ENCODE results near the gene AKAP8L. TPM values are rescaled to one million over a fixed set of nuclear protein-coding genes. Genes with fewer than 3 reads are reported as not detected.

Gene AKAP8L
- total RNA-seq, 1 donor from 2014 or later: 33.0 TPM

DNA sequence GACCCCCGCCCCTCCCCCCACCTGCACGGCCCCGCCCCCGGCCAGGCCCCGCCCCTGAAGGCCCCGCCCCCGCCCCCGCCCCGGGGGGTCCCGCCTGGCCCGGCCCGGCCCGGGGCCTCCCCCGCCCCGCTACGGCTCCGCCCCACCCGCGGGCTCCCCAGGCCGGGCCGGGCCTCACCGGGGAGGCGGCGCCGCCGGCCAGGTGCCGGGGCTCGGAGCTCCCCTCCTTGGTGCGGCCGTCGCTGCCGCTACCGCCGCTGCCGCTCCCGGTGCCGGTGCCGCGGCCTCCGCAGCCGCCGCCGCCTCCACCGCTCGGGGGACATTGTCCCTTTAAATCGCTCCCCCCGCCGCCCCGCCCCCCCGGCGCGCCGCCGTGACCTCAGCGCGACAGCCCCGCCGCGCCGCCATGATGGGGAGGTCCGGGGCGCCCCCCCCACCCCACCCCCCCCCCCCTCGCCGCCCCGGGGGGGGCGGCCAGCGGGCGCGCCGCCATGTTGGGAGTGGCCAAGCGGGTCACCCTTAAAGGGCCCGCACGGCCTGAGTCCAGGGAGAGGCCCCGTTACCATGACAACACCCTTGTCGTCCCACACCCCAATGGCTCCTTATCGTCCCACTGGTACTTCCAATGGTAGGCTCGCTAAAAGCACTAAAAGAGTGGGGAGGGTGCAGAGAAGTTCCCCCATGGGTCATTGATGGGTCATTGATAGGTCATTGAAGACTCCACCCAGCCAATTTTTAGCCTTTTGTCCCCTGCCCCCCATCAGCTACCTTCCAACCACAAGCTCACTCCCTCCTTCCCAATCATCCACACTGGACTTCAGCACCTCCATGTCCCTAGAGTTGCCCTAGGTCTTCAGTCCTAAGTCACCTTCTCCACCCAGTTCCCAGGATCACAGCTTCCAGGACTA is 31.1 kb upstream of the AKAP8L start, which contains the start of gene WIZ:
TSS of gene WIZ (minus strand) at position 337 of the 908 bp plus-strand sequence. CDS start 1,649 bp downstream, outside the sequence.
- peak in 1 of 2 donors; percentile 75 for DNase-seq (ENCODE audit: low read depth in 2 of 2)

DNA sequence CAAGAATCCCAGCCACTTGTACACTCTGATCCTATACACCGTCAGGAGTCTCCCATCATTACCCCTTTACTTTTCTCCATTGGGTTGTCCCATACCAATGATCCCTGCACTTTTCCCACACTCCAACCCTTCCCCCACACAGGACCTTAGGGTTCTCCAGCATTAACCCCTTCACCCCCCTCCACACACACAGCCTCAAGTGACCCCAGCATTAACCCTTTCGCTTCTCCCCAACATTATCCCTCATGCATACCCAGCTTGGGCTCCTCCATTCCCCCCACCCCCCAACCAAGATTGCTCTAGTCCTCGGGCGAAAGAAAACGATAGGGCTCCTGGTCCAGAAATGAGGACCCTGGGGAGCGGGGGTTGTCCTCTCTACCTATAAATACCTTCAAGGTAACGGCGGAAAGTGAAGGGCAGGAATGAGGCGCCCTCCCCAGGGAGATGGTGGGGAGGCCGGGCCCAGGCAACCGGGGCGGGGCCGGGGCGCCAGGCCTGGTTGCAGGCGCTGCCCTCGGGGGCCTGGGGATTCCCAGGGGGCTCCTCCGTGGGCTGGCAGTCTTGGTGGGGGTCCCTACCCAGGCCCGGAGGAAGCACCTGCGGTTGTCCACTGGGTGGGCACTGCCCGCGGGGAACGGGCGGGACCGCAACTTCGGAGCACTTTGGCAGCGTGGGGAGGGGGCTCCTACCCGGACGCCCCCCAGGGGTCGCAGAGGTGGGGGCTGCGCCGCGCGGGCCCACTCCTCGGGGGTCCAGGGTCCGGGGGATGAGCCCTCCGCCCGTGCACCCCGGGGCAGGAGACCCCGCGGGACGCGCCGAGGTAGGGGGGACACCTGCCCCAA is 30.2 kb upstream of the AKAP8L start:
- peak in 1 of 2 donors; percentile 29 for DNase-seq (ENCODE audit: low read depth in 2 of 2)

DNA sequence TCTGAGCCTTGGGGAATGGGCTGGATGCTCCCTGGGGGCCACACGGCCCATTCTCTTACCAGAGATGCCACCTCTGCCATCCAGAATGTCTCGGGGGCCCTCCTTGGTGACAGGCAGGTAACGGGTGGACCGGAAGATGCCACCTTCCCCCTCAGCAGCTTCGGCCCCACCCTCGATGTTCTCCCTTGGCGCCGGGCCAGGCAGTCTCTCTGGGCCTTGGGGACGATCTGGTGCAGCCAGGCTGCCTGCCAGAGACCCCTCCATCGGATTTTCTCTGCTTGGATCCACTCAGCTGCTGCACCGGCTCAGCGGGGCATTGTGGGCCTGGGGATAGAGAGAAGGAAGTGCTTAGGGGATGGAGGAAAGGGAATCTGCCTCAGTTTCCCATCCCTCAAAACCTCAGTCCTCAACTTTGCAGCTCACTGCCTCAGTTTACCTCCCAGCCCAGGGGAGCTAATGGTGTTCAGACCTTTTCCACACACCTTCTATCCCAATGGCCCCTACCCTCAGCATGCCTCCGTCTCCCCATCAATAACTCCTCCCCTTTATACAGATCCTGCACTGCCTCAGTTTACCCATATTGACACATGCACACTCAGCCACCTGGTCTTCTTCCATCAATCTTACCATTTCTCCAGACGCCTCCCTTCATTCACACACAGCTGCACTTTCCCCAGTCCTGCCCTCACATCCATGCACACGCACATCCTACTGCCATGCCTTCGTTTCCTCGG is 29.4 kb upstream of the AKAP8L start:
- no peak for DNase-seq (ENCODE audit: low read depth in 2 of 2)

DNA sequence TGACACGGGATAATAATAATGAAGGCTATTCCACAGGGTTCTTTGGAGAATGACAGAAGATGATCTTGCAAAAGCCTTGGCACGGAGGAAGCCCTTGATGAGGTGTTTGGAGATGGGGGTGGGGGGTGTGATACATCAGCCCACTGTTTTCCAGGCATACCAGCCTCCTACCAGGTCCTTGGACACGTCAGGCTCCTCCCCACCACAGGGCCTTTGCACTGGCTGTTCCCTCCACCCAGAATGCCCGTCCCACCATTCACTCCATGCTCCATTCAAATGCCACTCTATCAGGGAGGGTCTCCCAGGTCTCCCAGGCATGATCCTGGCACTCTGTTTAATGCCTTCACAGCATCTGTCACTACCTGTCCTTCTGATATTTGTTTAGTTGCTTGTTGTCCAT is 28.3 kb upstream of the AKAP8L start:
- no peak for DNase-seq (ENCODE audit: low read depth in 2 of 2)

DNA sequence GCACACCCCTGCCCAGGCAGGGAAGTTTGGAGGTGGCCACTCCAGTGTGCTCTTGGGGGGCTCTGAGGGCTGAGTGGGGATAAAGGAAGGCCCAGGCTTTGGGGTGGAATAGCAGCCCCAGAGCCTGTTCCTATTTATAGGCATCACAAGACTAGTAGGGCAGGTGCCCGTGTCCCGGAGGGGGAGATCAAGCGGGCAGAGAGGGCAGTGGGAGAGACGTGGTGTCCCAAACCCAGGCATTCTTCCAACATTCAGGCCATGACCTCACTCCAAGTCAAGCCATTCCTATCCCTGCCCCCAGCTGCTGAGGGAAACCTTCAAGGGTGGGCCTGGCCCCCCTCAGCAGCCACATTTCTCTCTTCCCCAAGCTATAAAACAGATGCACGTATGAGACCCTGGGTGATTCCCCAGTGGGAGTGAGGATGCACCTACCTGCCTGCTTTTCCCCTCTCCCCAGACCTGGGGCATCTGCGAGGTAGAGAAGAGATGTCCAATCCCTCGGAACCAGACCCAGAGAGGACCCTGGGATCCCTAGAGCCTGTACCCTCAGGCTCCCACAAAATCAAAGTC is 27.1 kb upstream of the AKAP8L start:
- DNase-seq (ENCODE audit: low read depth in 2 of 2): no peak

DNA sequence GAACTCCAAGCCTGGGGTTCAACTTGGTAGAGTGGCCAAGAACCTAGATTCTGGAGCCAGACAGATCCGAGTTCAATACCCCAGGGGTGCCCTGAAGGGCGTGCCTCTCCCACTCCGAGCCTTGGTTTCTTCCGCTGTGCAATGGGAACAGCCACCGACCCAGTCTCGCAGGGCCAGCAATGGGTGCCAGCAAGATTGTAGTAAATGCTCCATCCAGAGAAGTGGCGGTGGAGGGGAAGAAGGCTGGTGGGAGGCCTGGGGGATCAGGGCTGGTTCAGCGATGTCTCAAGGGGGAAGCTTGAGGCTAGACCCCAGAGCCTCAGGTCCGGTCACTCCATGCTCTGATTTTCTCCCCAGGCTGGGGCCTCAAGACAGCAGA is 26.4 kb upstream of the AKAP8L start:
- DNase-seq (ENCODE audit: low read depth in 2 of 2): no peak

DNA sequence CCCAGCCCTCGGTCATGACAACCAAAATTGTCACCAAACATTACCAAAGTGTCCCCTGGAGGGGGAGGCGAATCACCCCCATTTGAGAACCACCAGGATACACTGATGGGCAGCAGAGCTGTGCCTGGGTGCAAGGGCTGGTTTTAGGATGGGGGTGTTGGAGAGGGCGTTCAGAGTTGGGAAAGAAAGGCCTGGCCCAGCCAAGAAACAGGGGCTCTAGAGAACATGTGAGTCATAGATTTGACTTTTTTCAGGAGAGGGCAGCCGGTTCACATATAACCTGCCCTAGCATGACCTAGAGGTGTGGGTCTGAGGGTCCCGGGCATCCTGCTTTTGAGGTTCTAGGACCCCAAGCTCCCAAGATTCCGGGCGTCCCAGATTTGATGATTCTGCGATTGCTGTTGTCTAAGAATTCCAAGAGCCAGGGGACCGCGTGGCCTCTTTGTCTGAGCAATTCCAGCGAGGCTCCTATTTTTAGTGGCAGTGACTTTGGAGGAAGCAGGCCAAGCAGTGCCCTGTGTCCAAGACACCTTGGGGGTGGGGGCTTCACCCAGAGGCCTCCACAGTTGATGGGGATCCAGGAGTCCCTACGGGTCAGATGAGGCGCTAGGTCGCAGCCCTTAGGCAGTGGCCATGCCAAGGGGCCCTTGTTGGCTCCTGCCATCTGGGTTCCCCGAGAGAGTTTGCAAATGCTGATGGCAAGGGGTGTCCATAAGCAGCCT is 25.9 kb upstream of the AKAP8L start:
- DNase-seq (ENCODE audit: low read depth in 2 of 2): no peak

DNA sequence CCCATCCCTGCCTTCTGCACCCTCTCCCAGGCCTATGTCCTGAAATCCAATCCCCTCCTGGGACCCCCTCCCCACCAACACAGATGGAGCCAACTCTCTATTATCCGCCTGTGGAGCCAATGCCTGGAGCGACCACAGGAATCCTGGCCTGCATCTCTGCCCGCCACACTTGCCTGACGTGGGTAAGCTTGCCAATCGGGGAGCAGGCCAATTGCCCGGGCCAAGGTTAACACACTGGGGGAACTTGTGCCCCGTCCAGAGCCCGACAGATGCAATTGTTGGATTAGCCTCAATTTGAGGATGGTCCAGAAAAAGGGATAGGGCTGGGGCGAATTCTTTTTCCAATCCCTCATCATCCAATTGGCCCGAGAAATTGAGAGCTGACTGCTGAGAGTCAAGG is 25.1 kb upstream of the AKAP8L start:
- DNase-seq (ENCODE audit: low read depth in 2 of 2): no peak

DNA sequence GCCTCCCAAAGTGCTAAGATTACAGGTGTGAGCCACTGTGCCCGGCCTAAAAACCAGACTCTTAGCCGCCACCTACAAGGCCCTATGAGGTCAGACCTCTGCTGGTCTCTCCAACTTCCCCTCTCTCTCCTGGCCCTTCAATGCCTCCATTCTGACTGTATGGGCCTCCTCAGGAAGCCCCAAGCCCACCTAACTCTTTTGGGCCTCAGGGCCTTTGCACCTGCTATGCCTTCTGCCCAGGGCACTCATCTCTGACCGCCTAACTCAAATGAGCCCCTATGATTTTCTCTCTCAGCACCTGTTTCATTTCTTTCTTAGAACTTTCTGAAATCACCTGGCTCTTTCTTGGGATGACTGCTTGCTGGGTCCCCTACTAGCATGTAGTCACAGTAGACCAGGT is 24.5 kb upstream of the AKAP8L start:
- DNase-seq (ENCODE audit: low read depth in 2 of 2): no peak

DNA sequence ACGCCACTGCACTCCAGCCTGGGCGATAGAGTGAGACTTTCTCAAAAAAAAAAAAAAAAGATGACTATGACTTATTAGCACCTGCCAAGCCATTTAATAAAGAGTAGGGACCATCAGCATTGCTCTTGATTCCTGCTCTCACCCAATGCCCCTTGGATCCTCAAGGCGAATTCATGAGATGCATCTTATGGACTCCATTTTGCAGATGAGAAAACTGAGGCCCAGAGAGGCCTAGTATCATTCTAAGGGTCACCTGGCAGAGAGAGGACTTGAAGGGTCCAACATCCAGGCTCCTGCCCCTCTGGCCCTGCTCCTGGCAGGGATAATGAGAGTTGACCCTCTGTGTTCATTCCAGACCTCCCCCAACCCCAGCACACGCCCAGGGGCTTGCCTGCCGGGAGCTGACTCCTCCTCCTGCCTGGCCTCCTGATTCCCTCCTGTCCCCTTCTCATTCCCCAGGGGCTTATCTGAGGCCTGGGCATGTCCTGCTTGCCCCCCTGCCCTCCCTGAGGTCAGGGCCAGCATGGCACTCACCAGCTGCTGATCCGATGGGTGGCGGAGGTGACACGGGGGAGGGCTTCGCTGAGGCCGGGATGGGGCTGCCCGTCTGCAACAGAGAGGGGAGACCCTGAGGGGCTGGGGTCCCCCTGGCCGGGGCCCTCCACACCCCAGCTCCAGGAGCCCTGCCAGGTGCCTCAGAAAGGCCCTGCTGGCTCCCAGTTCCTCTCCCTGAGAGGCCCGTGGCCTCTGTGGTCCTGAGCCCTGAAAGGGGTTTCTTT is 23.5 kb upstream of the AKAP8L start:
- DNase-seq (ENCODE audit: low read depth in 2 of 2): no peak

DNA sequence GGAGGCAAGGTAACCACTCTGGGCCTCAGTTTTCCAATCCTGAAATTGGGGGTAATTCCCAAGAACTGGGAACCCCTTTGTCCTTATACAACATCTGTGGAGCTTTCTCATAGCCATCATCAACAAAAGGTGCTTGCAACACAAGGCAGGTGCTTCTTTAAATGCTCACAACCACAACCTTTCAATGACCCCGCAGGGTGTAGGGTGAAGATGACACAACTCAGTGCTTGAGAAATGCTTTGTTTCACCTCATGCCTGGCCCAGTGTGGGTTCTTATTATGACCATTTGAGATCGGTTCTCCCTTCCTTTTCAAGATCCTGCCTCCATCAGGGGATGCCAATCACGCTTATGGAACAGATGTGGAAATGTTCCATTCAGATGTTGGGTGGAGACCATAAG is 22.5 kb upstream of the AKAP8L start:
- DNase-seq (ENCODE audit: low read depth in 2 of 2): no peak

DNA sequence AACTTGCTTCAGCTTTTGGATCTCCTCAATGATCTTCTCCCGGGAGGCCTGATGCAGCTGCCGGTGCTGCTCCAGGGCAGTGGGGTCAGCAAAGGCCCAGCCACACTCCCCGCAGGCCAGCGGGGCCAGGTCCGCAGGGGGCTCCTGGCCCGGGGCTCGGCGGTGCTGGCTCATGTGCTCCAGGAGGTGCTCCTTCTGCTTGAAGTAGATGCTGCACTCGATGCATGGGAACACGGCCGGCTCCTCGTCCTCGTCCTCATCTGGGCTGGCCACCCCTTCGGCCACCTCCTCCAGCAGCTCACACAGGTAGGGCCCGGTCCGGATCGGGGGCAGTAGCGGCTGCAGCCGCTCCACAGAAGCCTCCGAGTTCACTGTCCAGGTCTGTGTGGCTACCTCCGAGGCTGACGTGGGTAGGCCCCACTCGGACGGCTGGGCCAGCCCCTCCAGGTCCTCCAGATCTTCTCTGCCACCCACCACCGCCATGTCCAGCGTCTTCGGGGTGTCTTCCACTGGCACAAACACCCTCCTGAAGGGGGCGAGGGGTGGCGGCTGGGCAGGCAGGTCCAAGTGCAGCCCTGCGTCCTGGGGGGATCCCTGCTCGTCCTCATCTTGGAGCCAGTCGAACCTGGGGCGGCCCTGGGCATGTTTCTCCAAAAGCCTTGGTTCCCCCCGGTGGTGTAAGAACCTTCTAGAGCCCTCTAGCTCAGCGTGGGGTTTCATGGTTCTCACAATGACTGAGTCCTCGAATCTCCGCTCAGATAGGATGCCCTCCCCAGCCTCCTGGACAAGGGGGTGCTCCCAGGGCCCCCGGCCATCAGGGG is 21.2 kb upstream of the AKAP8L start:
- no peak for DNase-seq (ENCODE audit: low read depth in 2 of 2)

DNA sequence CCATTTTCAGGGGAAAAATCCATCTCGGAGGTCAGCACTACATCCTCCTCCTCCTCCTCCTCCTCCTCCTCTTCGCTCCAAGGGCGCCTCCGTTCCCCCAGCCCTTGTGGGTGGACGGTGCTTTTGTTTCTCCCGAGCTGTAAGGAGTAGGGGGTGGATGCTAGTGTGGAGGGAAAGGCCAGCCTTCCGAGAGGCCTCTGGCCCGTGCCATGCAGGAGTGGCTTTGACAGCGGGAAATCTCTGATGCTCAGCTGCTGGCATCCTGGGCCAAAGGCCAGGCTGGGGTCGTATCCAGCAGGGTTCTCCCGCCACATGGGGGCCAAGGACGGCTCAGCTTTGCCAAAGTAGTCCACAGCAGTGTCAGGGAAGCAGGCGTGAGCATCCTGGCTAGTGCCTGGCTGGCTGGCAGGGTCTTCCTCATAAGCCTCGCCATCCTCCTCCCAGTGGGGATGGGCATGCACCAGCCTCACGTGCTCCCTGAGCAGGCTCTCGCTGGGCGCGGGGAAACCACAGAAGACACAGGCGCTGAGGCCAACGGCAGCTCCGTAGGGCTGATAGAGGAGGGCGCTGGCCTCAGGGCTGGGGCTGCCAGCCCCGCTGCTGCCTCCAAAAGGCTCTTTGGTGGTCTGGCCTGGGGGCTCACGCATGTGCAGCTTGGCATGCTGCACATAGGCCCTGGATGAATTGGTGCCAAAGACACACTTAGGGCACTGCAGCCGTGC is 20.5 kb upstream of the AKAP8L start:
- no peak for DNase-seq (ENCODE audit: low read depth in 2 of 2)

DNA sequence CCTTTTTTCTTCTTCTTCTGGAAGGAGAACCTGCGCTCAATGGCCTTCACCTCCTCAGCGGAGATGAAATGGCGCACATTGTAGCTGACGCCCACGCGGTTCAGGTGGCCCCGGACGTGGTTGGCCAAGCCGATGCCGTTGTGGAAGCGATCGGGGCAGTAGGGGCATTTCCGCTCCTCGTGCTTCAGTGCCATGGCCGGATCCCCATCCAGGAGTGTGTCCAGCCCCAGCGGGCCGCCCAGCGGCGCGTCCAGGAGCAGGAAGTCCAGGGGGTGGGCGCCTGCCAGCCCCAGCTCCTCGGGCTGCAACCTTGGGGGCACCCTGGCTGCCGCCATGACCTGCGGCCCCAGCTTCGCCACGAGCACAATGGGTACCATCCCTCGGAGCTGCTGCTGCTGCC is 19.8 kb upstream of the AKAP8L start:
- no peak for DNase-seq (ENCODE audit: low read depth in 2 of 2)

DNA sequence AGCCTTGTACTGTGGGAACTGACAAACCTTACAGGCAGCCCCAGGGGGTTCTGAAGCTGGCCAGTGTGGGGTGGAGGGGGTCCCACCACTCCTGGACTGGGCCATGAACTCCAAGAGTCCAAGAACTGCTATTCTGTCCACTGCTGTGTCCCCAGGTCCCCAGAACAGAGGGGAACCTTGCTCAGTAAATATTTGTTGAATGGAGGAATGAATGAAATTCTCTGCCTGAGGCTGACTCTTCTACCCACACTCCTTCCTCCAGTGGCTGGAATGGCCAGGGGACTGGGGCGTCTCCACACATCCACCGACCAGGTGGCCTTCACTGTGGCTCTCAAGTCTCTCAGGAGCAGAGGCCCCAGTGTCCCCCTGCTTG is 19.3 kb upstream of the AKAP8L start:
- DNase-seq (ENCODE audit: low read depth in 2 of 2): no peak

DNA sequence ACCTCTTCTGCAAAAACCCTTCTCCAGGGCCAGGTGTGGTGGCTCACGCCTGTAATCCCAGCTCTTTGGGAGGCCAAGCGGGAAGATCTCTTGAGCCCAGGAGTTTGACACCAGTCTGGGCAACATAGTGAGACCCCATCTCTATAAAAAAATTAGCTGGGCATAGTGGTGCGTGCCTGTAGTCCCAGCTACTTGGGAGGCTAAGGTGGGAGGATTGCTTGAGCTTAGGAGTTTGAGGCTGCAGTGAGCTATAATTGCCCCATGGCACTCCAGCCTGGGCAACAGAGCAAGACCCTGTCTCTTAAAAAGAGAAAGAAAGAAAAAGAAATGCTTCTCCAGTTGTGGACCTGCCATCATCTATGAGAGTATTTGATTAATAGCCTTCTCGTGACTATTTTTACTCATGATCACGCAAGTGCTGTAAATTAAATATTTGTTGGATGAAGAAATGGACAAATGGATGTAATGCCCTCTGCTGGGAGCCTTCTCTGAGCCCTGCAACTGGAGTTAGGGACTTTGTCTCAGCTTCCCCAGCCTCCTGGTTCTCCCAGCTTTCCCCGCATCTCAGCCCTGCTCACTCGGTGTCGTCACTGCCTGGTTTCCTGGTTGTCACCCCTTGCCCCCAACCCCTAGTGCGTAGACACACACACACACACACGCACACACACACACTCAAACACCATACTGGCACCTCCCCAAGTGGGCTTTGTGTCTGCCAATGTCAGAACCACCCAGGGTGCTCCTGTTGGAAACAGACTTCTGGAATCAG is 18.8 kb upstream of the AKAP8L start:
- DNase-seq (ENCODE audit: low read depth in 2 of 2): no peak

DNA sequence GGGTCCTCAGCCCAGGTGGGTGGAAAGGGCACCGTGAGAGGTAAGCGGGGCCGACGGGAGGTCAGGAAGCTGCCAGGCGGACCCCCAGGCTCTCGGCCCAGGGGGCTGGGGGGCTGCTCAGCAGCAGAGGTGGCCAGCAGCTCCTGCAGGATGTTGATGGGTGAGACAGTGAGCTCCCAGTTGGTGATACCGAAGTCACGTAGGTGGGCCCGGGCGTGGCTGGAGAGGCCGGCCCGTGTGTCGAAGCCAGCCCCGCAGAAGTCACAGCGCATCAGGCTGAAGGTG is 18.0 kb upstream of the AKAP8L start:
- no peak for DNase-seq (ENCODE audit: low read depth in 2 of 2)

Measured in dermis microvascular lymphatic vessel endothelial cell (primary cell).